Lung (tissue), 12 donors: ENCODE data around the gene ATXN1. TPM values are rescaled to one million over a fixed set of nuclear protein-coding genes. Genes with fewer than 3 reads are reported as not detected.
"Not testable (repeated sequence)": the region's sequence is repeated elsewhere in the genome, so short reads cannot be mapped to it uniquely, and the experiment has no call there.

ENCODE experiments used
- ATAC-seq: fragments of 200-7000 bp; cut with Tn5 transposase; one replicate; pipeline ENCODE4 v1.9.1; 2020; ENCODE audit warnings: moderate number of reproducible peaks; ENCODE audit not compliant: insufficient read depth, low FRiP score
- DNase-seq, 3 donors: peaks; one replicate each; pipeline ENCODE4 v3.0.0-alpha.2; 2013 to 2017
- H3K27ac ChIP-seq, 2 donors: one replicate each; pipeline ENCODE4 v1.5.1; 2013; ENCODE audit warnings: mild to moderate bottlenecking in 2 of 2, moderate library complexity in 2 of 2, control low read depth in 1 of 2, inconsistent platforms in 1 of 2, low read depth in 1 of 2, low read length in 1 of 2
- H3K27me3 ChIP-seq, 3 donors: one replicate each; pipeline ENCODE4 v1.5.1; 2013; ENCODE audit warnings: low read length in 2 of 3; ENCODE audit not compliant: control insufficient read depth in 3 of 3, insufficient read depth in 3 of 3
- H3K36me3 ChIP-seq, 4 donors: one replicate each; pipeline ENCODE4 v1.5.1; 2013; ENCODE audit warnings: low read length in 4 of 4, mild to moderate bottlenecking in 1 of 4, moderate library complexity in 1 of 4; ENCODE audit not compliant: control insufficient read depth in 4 of 4, insufficient read depth in 4 of 4
- H3K4me1 ChIP-seq, 5 donors: one replicate each; pipeline ENCODE4 v1.5.1; 2013; ENCODE audit warnings: low read length in 5 of 5, mild to moderate bottlenecking in 2 of 5, moderate library complexity in 1 of 5; ENCODE audit not compliant: control insufficient read depth in 5 of 5, insufficient read depth in 5 of 5
- H3K4me3 ChIP-seq: one replicate; pipeline ENCODE4 v1.5.1; 2013; ENCODE audit warnings: mild to moderate bottlenecking, control low read depth, moderate library complexity
- H3K9ac ChIP-seq, 2 donors: one replicate each; pipeline ENCODE4 v1.5.1; 2013; ENCODE audit warnings: low read length in 2 of 2, control low read depth in 1 of 2; ENCODE audit not compliant: insufficient read depth in 1 of 2
- H3K9me3 ChIP-seq, 4 donors: one replicate each; pipeline ENCODE4 v1.5.1; 2013; ENCODE audit warnings: low read length in 3 of 4, mild to moderate bottlenecking in 1 of 4, moderate library complexity in 1 of 4; ENCODE audit not compliant: control insufficient read depth in 4 of 4, insufficient read depth in 3 of 4
- CTCF ChIP-seq: IDR thresholded peaks from 2 replicates; pipeline ENCODE4 v1.5.1; 2012; ENCODE audit warnings: mild to moderate bottlenecking; ENCODE audit errors: control extremely low read depth, extremely low read depth
- WGBS, 2 donors: extraction: QIAGEN DNeasy Blood & Tissue Kit; methylation state at CpG; one replicate each; pipeline ENCODE4 v1.1.7; 2013; 5-methylcytosine and 5-hydroxymethylcytosine counted together
- polyA plus RNA-seq, 2 donors: library from polyadenylated mRNA; stranded (reverse); fragments of 200-250 nt; gene quantifications; one replicate each; pipeline ENCODE4 v1.2.1, GENCODE V29; 2013
- total RNA-seq, 2 donors: library from RNA; depleted of rRNA in 1 of 2; stranded (reverse); fragments of >200 nt in 1 of 2; gene quantifications; one replicate each; pipeline ENCODE4 v1.2.1, GENCODE V29; 2014 to 2021
- donor health status: control.
- donor health status: control.
- donor health status: Bipolar disorder and iron deficiency.
- donor health status: healthy.
- donor health status: DM: yes; HTN: yes; CAD: no.

Gene ATXN1
- total and polyA plus RNA-seq, 4 donors, result 9.7 to 108 (median 34.9) TPM

- TF ChIP-seq CTCF, result no peak
- peak; percentile 70 to 94 (median 91) for DNase-seq
- Histone ChIP-seq H3K36me3 (peaks cover 0 to 5% (median 0%) of the 10 kb centered on the region in 4 donors), H3K9me3 (peaks cover 0 to 4% (median 0%) of the 10 kb centered on the region in 4 donors), H3K4me3 (no peak overlapping the region), H3K27me3 (no peaks in the 10 kb centered on the region), H3K9ac (peak overlapping the region in 1 of 2 donors; percentile 21), H3K4me1 (peaks cover 0 to 25% (median 7%) of the 10 kb centered on the region in 5 donors), H3K27ac (no peak overlapping the region)
- 32 to 37% methylated on average over 1 of the region's 1 CpG for WGBS, 2 donors
- no peak for ATAC-seq
Observed at GRCh38 chr6:16273256-16273655, 488.0 kb downstream of the ATXN1 start.

- 48 to 79% methylated on average over 1 of the region's 1 CpG for WGBS, 2 donors
- ATAC-seq, result no peak
- DNase-seq, result peak in 2 of 3 donors; percentile 47 to 64
- Histone ChIP-seq H3K4me3 (no peak overlapping the region), H3K27me3 (no peaks in the 10 kb centered on the region), H3K9ac (no peak overlapping the region), H3K9me3 (peaks cover 0 to 4% (median 0%) of the 10 kb centered on the region in 4 donors), H3K36me3 (peaks cover 0 to 1% (median 0%) of the 10 kb centered on the region in 4 donors), H3K27ac (no peak overlapping the region), H3K4me1 (peaks cover 0 to 19% (median 6%) of the 10 kb centered on the region in 5 donors)
- no peak for TF ChIP-seq CTCF
Observed at GRCh38 chr6:16272201-16272600, 489.1 kb downstream of the ATXN1 start.

- ATAC-seq (no peak), DNase-seq (no peak)
- Histone ChIP-seq H3K9ac (no peak overlapping the region), H3K9me3 (peaks cover 0 to 4% (median 0%) of the 10 kb centered on the region in 4 donors), H3K27me3 (no peaks in the 10 kb centered on the region), H3K4me1 (peaks cover 0 to 15% (median 6%) of the 10 kb centered on the region in 5 donors), H3K36me3 (peaks cover 0 to 1% (median 0%) of the 10 kb centered on the region in 4 donors), H3K27ac (no peak overlapping the region), H3K4me3 (no peak overlapping the region)
- 96% methylated on average over 5 of the region's 5 CpGs for WGBS, 2 donors
- TF ChIP-seq CTCF, result no peak
Observed at GRCh38 chr6:16271428-16271827, 489.8 kb downstream of the ATXN1 start.

GRCh38 chr6:16270178-16270794, 491.0 kb downstream of the ATXN1 start:
- Histone ChIP-seq H3K4me3 (no peak overlapping the region), H3K27me3 (no peaks in the 10 kb centered on the region), H3K4me1 (peaks cover 0 to 15% (median 6%) of the 10 kb centered on the region in 5 donors), H3K9me3 (peaks cover 0 to 4% (median 0%) of the 10 kb centered on the region in 4 donors), H3K36me3 (peaks cover 0 to 4% (median 0%) of the 10 kb centered on the region in 4 donors), H3K27ac (no peak overlapping the region), H3K9ac (no peak overlapping the region)
- WGBS, 2 donors, result 79 to 86% methylated on average over 5 of the region's 5 CpGs
- TF ChIP-seq CTCF, result no peak
- no peak for ATAC-seq
- no peak for DNase-seq

GRCh38 chr6:16269442-16270070, 491.7 kb downstream of the ATXN1 start:
- not testable (repeated sequence) for DNase-seq, ATAC-seq, H3K36me3 ChIP-seq, H3K27me3 ChIP-seq, H3K9me3 ChIP-seq, H3K4me3 ChIP-seq, H3K9ac ChIP-seq, H3K27ac ChIP-seq
- peaks cover 0 to 15% (median 6%) of the 10 kb centered on the region in 5 donors for H3K4me1 ChIP-seq
- 89 to 96% methylated on average over 7 of the region's 7 CpGs for WGBS, 2 donors
